HG03439 (cell line): ENCODE measurements around the gene CCR2.

Experiments
- ATAC-seq: cut with Tn5 transposase; IDR thresholded peaks from one replicate; pipeline ENCODE4 v1.9.1; 2021; ENCODE audit warnings: mild to moderate bottlenecking, moderate library complexity; ENCODE audit not compliant: unreplicated experiment

Gene CCR2

DNA sequence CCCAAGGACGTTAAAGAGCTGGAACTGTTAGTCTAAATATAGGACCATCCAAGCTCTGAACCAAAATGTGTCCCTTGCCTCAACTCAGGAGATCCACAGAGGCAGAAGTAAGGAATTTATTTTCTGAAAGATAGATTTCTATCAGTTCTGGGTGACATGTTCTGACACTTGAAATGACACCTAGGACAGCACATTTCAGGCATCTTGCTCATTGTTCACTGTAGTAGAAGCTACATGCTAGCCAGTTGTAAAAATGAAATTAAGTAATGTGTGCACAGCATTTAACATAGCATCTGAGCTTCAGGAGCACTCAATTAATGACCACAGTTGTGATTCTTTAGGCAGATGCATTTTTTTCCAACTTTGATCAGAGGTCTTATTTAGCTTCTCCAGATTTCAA lies 567 bp downstream of the CCR2 start:
- ATAC-seq, result no peak

DNA sequence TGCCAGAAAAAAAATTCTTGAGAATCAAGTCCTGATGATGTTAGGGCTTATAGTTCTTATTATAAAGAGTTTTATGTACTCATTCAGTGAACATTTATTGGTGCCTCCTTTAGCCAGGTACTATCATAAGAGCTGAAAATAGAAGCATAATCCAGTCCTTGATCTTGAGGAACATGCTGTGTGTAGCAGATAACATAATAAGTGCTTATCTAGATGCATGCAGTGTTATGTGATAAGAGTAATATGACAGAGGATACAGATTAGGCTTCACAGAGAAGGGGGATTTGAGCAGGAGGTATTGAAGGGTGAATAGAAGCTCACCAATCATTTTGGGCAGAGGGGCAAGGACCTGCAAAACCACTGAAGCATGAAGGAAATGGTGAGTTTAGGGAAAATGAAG lies 1.1 kb downstream of the CCR2 start:
- no peak for ATAC-seq

DNA sequence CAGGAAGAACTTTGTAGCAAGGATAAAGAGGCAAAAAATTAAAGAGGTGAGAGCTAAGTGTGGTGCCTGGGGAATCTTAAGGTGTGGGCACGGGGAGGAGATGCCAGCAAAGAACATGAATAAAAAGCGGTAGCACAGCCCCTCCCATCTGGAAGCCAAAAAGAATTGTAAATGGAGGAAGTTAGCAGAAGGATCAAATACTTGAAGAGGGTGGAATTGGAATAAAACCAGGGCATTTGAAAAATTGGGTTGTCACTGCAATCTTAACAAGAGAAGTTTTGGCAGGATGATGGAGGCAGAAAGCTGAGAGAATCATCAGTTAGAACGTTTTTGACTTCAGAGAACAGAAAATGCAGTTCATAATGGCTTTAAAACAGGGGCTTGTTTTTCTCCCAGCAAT lies 2.4 kb downstream of the CCR2 start:
- ATAC-seq, result no peak

DNA sequence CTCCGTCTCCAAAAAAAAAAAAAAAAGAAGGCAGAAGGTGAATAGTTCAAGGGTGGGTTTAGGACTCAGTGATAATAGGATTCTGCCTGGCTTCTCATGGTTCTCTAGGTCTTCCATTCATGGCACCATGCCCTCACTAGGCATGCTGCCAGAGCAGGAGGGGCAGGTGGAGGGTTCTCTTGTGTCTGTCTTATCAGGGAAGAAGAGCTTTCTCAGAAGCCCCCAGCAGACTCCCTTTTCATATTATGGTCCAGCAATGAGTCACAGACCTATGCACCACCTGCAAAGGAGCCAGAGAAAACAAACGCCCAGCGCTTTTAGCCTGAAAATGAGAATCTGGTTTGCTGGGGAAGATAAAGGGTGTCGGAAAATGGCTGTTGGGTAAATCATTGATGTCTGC lies 3.0 kb downstream of the CCR2 start:
- ATAC-seq, result no peak

GRCh38 chr3:46358466-46358865 lies 4.6 kb downstream of the CCR2 start:
- ATAC-seq, result no peak

DNA sequence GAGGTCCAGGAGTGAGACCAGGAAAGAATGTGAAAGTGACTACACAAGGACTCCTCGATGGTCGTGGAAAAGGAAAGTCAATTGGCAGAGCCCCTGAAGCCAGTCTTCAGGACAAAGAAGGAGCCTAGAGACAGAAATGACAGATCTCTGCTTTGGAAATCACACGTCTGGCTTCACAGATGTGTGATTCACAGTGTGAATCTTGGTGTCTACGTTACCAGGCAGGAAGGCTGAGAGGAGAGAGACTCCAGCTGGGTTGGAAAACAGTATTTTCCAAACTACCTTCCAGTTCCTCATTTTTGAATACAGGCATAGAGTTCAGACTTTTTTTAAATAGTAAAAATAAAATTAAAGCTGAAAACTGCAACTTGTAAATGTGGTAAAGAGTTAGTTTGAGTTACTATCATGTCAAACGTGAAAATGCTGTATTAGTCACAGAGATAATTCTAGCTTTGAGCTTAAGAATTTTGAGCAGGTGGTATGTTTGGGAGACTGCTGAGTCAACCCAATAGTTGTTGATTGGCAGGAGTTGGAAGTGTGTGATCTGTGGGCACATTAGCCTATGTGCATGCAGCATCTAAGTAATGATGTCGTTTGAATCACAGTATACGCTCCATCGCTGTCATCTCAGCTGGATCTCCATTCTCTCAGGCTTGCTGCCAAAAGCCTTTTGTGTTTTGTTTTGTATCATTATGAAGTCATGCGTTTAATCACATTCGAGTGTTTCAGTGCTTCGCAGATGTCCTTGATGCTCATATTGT lies 6.0 kb downstream of the CCR2 start:
- no peak for ATAC-seq

DNA sequence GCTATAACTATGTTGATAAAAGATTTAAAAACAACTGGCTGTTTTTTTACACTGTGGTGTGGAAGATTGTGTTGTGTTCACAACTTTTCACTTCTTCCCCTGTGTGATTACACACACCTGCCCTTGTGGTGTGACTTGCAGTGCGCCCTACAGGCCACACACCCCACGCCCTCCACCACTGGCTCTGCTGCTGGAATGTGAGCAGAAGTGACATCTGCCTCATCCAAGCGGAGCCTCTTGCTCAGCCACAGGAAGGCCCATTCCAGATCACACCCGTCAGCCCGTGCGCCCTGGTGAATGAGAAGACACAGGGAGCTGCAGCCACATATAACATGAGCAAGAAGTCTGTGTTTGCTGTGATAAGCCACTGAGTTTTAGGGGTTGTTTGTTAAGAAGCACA lies 7.0 kb downstream of the CCR2 start:
- no peak for ATAC-seq

GRCh38 chr3:46361408-46362283 lies 7.7 kb downstream of the CCR2 start:
- no peak for ATAC-seq

DNA sequence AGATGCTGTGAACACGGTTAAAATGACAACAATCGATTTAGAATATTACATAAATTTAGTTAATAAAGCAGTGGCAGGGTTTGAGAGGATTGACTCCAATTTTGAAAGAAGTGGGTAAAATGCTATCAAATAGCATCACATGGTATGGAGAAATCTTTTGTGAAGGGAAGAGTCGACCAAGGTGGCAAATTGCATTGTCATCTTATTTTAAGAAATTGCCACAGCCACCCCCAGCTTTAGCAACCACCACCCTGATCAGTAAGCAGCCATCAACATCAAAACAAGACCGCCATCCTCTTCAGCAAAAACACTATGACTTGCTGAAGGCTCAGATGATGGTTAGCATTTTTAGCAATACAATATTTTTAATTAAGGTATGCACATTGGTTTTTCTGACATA lies 11.1 kb downstream of the CCR2 start:
- no peak for ATAC-seq

- no peak for ATAC-seq
Observed at GRCh38 chr3:46365737-46366524, 12.0 kb downstream of the CCR2 start.

DNA sequence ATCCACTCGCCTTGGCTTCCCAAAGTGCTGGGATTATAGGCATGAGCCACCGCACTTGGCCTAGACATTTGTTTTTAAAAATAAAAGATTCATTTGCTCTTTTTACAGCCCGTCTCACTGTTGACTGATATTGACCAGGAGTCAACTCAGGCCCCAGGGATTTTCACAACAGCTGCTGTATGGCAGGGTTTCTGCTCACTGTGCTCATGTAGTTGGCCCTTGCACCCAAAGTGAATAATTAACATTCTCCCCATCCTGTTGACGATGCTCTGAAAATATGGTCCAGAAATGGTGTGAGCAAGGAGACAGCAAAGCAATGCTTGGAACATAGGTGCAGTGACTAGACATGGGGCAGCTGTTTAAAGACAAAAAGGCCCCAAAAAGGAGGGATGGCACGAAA lies 13.9 kb downstream of the CCR2 start:
- no peak for ATAC-seq

GRCh38 chr3:46368569-46368968 lies 14.7 kb downstream of the CCR2 start:
- ATAC-seq, result no peak

GRCh38 chr3:46369151-46369550 lies 15.2 kb downstream of the CCR2 start:
- no peak for ATAC-seq

- peak; percentile 73 for ATAC-seq
Observed at GRCh38 chr3:46369675-46370132, 15.8 kb downstream of the CCR2 start.

DNA sequence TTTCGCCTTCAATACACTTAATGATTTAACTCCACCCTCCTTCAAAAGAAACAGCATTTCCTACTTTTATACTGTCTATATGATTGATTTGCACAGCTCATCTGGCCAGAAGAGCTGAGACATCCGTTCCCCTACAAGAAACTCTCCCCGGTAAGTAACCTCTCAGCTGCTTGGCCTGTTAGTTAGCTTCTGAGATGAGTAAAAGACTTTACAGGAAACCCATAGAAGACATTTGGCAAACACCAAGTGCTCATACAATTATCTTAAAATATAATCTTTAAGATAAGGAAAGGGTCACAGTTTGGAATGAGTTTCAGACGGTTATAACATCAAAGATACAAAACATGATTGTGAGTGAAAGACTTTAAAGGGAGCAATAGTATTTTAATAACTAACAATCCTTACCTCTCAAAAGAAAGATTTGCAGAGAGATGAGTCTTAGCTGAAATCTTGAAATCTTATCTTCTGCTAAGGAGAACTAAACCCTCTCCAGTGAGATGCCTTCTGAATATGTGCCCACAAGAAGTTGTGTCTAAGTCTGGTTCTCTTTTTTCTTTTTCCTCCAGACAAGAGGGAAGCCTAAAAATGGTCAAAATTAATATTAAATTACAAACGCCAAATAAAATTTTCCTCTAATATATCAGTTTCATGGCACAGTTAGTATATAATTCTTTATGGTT lies 17.1 kb downstream of the CCR2 start, which contains the start of gene CCR5:
CCR5 (plus strand) TSS at position 108 of the 680 bp plus-strand sequence. CDS start 1,957 bp downstream, outside the sequence.
- no peak for ATAC-seq

- ATAC-seq, result no peak
Observed at GRCh38 chr3:46371519-46372340, 17.8 kb downstream of the CCR2 start.

GRCh38 chr3:46372492-46373359 lies 18.8 kb downstream of the CCR2 start:
- ATAC-seq, result no peak

GRCh38 chr3:46374755-46375154 lies 20.8 kb downstream of the CCR2 start:
- no peak for ATAC-seq

GRCh38 chr3:46375218-46375617 lies 21.3 kb downstream of the CCR2 start:
- no peak for ATAC-seq
